Hepatic stellate cell (primary cell): ENCODE measurements around the gene STEAP1B.

Source experiments
- DNase-seq: peaks from one replicate; pipeline ENCODE4 v3.0.0; 2011; ENCODE audit warnings: low spot score

The STEAP1B gene

DNA sequence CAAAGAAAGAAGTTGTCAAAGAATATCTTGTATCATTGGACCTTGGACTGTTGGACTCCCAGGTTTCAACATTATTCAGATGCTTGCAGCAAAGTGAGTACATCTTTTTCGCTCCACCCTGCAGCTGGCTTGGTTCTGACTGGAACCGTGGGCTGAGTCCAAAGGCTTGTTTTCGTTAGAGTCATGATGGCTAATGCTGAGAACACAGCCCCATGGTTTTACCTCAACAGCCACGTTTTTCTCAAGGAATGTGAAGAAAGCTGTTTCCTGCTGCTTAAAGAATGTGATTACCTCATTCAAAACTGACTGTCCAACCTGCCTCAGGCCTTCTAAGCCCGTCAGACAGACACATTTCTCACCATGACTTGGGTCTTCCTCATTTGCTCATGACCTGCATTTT is 69.5 kb downstream of the STEAP1B start:
- no peak for DNase-seq

DNA sequence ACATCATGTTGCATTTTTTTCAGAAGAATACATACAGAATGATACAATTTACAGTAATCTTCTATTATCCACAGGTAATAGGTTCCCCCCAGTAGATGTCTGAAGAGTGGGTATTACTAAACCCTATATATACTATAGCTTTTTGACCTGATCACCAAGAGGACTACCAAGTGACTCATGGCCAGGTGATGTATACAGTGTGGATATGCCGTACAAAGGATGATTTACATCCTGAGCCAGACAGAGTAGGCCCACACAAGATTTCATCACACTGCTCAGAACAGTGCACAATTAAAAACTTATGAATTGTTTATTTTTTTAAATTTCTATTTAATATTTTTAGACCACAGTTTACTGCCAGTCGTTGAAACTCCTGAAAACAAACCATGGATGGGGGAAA is 70.6 kb downstream of the STEAP1B start:
- no peak for DNase-seq

DNA sequence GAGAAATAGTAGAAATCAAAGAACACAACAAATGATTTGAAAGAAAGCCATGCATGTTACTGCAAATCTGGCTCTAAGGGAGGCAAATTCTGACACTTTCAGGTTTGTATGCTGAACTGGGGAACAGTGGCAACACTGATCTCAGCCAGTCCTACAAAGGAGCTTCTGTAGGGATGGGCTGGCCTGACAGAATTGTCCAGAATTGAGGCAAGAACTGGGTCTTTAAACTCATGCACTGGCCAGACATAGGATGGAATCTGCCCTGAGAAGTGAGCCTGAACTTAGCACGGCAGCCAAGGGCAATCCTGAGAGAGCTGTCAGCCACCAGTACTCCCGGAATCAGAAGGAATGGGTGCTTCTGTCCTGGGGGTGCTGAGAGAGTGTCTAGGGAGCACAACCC is 72.1 kb downstream of the STEAP1B start:
- DNase-seq = no peak

DNA sequence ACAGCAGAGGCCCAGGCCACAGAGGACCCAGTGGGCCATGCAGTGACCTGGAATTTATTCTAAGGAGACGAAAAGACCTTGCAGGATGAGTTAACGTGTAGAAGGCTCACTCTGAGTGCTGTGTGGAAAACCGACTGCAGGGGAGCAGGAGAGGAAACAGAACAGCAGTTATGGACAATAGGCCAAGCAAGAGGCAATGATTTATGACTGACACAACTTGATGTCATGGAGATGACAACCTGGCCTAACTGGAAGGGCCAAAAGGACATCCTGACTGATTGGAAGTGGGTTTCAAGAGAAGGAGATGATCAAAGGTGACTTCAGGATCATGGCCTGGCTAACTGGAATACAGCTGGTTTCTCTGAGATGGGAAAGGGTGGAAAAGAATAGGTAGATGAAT is 72.9 kb downstream of the STEAP1B start:
- no peak for DNase-seq

DNA sequence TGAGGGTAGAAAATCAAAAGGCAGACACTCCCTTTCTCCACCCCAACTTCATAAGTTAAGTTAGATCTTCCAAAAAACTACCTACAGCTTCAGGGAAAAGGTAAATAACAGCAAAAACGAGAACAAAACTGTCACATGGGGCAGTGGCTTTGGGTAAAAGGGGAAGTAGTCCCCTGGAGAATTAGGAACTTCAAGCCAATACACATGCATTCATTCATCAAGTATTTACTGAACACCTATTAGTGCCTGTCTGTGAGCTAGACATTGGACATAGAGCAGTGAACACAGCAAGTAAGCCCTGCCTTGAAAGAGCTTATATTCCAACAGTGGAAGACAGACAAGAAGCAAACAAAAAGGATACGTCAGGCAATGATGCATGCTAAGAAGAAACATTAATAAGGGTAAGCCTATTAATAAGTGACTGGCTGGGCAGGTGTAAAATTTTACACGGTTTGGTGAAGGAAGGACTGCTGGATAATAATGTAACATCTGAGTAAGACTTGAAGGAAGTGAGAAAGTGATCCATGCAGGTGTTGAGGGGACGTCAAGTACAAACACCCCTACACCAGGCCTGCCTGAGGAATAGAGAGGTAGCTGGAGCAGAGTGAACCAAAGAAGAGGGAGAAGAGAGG is 73.4 kb downstream of the STEAP1B start:
- no peak for DNase-seq

DNA sequence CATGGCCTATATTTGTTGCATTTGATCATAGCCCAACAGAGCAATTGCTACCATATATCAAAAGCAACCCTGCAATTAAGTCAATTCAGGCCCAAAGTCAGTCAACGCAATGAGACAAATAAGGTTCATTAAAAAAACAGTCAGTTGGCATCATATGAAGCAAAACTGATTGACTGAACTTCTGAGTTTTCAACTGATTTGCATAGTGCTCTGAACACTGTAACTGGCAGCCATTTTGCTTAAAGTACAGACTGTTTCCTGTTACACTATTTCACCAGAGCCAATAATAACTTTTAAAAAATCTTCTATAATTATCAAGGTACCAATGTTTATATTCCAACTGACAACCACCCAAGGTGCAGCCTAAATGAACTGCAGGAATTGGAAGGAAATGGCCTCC is 74.6 kb downstream of the STEAP1B start:
- DNase-seq = no peak

DNA sequence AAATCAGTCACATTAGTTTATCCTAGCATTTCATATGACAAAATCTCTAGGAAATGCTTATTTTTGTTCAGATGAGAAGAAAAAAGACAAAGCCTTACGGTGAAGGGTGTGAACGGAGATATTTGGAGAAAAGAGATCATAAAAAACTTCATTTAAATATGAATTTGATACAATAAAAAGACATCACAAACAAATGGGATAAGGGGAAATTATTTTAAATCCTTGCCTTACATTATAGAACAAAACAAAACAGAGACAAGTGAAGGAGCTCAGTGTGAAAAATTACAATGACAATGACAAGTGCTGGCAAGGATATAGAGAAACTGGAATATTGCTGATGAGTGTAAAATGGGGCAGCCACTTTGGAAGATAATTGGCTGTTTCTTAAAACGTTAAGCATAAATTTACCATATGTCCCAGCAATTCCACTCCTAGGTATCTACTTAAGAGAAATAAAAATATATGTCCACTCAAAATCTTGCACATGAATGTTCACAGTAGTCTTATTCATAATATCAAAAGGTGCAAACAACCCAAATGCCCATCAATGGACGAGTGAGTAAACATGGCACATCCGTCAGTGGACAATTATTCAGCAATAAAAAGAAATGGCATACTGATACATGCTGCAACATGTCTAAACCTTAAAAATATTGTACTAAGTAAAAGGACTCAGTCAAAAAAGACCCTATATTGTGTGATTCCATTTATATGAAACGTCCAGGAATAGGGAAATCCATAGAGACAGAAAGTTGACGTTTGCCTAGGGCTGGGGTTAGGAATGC is 77.0 kb downstream of the STEAP1B start:
- no peak for DNase-seq

DNA sequence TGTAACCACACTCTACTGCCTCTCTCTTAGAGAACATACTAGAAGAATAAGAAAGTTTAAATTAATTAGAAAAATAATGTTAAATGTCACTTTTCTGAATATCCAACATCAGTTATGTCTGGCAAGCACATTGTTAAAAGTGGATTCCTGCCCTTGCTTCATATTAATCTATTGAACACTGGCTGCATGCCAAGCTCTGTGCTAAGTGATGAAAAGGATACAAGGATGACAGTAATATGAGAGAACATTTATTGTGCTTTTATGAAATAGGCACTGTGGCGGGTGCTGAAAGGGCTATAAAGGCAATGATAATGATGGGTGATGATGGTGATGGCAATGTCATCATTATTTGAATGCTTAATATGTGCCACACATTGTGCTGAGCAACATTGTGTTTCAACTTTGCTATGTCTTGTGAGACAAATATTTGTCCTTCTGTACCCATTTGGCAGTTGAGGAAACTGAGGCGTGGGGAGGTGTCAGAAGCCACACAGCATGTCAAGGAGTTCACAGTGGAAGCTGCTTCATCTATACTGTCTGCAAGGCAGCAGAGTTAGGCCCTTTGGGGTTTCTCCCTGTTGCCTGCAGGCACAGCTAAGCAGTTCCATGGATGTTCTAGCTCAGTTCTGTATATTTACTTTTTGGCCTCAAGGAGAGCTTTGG is 78.9 kb downstream of the STEAP1B start:
- no peak for DNase-seq

DNA sequence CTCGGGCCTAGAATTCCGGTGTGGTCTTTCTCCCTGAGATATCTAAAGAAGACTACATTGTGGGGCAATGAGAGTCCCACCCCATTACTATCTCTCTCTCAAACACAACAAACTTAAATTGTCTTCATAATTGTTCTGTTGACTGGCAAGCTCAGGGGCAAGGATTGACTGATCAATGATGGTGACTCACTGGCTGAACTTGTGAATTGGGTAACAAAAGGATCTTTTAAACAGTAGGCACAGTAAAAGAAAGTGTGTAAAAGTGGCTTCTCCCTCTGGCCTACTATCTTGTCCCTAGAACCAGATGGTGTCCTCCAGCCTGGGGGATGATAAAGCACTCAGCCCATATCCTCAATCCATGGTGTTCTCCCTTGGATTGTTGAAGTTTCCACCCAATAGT is 80.0 kb downstream of the STEAP1B start:
- DNase-seq = no peak

DNA sequence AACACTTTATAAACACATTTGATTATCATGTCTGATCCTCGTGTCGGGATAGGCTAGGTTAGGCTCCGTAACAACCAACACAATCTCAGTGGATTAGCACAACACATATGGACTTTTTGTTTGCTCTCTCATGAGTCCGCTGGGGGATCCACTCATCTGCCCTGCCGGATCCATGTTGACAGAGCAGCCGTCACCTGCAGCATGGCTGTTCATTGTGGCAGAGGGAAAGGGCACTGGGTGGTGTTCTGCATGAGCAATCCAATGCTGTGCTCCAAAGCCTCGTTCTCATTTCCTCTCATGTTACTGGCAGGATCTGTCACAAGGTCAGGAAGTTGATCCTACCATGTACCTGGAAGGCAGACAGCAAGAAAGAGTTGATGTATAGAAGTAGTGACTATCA is 80.5 kb downstream of the STEAP1B start:
- DNase-seq = no peak

DNA sequence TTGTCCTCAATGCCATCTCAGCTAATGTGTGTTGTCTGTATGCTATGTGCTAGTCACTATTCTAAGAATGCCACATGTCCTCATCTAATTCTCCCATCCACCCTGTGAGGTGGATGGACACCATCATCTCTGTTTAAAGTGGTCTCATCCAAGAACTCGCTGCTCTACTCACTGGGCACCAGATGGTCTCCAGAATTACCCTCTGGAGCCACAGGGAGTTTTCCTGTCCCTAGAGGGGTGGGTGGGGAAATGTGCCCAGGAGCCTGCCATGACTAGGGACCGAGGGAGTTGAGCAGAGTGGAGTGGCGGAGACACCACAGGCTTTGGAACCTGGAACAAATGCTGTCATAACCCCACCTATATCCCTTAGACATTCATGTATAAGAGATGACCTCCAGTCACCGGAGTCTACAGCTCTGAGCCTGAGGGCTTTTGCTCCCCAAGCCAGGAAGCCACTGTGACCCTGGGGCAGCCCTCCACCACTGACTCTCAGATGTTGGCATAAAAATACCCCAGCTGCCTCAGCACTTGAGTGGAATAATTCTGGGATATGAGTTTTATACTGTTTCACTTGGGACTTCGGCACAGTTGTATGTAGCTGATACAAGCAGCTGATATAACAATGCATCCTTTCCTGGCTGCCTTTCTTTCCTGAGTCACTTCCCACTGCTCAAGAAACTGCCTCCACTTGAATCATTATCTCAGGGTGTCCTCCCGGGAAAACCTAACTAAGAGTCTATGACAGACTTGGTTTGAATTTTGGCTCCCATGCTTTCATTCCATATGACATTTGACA is 81.5 kb downstream of the STEAP1B start:
- DNase-seq = no peak

DNA sequence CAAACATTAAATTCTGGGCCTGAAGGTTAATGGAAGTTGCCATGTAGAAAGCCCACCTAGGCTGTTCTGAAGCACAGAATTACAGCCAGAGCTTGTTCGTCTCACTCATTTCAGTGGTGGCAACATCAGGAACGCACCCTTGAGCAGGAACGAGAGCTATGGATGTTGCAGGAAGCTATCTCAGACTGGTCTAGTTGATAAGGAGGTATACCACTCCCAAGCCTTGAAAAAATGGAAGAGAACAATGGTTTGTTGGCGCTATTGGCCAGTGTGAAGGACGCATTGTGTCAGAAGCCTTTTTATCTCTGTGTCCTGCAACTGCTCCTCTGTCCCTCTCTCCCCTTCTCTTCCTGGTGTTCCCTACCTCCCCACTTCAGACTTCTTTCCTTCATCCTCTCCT is 82.1 kb downstream of the STEAP1B start:
- DNase-seq = no peak

DNA sequence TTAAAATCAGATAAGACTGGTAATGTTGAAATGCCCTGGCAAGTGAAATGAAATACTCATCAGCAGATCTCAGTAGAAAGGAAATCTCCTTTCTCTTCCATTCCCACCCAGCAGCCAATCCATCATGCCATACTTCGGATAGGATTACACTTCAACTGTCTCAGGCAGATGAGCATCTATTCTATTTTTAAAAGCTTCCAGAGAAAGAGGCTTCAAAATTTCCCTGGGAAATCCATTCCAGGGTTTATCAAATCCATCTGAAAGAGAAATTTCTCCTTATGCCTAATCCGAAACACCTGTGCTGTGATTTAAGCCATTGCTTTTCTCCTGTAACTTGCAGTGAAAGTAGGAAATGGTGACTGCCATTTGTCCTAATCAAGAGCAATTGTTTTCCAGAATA is 82.6 kb downstream of the STEAP1B start:
- DNase-seq = no peak

DNA sequence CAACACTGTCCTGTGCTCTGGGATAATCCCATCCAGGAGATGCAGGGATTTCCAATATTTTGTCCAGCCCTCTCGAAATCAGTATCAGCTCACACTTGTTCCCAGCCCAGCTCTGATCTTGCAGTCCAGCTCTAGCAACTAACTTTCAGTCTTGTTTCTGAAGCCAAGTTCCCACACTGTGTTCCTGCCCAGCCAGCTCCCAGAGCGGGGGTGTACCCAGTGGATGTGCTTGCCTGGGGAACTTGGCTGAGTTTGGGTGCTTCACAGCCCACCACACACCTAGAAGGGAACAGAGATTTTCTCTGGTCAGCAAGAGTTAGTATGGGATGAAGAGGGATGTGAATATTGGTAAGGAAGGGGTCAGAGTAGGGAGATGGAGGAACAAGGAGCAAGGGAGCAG is 85.6 kb downstream of the STEAP1B start:
- DNase-seq = no peak

DNA sequence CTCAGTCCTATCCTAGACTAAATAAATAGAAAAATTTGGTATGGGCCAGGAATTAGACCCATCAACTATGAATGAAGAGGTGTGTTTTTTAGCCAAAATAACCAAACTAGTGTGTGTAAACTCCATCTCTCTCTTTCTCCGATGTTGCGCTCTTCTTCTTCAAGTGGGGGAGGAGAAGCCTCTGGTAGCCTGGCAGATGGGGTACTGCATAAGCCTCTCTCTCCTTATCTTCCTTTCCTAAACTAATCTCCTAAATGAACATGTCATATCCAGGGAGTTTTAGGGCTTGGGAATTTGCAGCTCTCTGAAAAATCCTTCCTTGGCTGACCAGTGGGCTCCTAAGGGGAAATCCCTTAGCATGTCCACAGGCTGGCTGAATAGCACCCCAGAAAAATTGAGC is 86.8 kb downstream of the STEAP1B start:
- DNase-seq = no peak

DNA sequence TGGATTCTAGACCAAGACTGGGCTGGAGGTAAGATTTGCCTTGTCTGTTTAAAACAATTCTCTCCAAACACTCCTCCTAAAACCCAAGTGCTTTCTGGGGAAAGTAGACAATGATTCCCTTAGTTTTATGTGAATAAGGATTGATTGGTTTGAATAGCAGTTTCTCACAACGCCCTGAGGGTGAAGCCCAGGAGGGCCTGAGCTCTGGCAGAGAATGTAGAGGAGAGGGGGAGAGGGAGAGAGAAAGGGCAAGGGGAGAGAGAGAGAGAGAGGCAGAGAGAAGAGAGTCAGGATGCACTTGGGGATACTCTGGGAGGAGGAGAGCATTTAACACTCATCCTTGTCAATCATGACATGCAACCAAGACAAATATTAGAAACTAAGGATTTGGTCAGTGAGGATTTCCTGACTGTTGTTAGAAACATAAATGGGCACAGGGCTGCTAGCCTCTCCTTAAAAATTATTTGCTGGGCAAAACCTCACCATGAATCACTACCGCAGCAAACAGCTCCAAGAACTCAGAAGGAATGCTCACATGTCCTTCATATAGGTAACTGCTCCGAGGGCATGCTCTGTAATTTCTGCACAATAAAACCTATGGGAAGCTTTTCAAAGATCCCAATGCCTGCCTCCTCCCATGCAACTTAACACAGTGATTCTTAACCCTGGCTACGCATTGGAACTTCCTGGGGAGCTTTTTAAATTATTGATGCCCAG is 87.9 kb downstream of the STEAP1B start:
- DNase-seq = no peak

DNA sequence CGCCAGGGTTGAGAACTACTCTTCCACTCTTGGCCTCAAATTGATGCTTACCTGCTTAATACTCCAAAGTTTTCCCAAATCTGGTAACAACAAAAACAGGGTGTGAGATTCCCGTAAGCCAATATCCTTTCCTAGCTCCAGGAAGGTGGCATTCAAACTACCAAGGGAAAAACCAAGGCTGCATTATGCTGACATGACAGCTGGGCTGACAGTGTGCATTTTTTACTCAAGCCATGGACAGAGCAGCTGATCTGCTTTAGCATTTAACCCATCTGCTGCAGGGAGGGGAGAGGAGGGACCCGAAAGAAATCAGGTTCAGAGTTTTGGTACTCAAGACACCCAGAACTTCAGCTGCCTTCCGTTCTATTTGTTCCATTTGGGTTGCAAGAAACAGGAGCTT is 93.3 kb downstream of the STEAP1B start:
- DNase-seq = no peak

DNA sequence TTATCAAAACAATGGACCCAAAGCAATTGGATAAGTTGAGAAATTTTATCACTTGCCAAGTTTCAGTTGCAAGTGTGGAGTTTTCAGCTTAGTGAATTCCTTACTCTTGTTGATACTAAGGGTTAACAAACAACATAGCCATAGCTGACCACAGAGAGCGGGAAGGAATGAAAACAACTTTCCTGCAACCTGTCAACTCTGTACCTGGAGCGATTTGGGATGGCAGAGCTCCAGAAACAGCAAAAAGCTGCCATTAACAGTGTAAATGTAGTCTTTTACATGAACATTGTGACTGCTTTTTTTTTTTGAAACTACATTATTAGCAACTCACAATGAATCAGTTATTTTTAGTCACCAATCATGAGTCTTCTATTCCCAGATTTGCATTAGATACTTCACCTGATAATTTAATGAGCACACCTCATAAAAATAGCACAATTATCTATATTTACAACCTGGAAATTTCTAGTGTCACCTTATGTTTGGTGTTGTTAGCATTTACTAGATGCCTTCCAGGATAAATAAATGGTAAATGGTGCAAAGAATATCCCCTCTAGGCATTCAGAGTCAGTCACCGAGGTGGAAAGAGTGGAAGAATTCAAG is 95.5 kb downstream of the STEAP1B start:
- no peak for DNase-seq

DNA sequence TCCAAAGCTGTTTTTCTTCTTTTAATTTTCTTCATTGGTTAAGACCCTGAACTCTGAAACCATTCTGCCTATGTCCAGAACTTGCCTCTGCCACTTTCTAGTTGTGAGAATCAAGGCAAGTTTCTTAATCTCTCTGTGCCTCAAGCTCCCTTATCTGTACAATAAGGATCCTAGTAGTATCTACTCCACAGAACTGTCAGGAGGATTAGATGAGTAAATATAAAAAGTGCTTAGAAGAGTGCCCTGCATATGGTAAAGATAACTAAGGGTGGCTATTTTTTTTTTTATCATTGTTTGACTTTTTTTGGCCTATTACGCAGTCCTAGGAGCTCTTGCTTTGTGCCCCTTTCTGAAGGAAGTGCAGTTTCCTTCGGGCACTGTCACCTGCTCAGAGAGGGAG is 96.6 kb downstream of the STEAP1B start:
- no peak for DNase-seq

DNA sequence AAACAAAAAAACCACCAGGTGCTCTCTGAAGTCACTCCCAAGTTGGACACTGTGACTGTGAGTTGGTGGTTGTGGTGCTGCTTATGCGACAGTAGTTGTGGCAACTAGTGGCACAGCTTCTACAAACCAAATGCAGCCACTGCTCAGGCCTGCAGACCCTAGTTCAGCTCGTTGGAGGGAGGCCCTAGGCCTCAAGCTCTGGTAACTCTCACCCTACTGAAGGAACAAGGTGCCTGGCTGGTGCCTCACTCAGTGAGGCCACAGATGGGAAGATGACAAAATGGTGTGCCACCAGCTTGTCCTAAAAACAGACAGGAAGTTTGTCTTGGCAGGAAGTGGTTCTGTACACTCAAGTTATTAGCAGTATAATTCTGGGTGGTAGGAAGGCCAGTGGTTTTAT is 97.7 kb downstream of the STEAP1B start:
- no peak for DNase-seq

DNA sequence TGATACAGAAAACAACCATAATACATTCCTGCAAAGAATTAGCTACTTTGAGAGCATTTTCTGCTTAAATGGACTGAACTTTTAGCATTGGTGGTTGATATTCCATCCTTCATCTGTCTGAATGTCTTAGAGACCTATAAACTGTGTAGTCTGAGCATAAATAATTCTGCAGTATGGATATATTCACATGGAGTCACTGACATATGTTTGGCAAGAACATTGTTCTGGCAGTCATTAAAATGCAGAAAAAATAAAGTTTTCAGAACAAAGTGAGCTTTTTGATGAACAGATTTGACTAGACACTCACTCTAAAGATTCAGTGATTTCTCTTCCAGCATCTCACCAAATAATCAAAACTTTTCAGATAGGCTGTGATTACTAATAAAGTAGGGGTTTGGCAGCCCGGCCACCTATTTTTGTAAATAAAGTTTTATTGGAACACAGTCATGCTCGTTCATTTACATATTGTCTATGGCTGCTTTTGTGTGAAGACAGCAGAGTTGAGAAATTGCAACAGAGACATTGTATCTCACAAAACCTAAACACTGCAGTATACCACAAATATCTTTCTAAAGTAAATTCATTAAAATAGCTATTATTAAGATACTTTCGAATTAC is 98.9 kb downstream of the STEAP1B start:
- DNase-seq = no peak
